ENCODE results near the gene OR13C5.
"Not testable (repeated sequence)": the region's sequence is repeated elsewhere in the genome, so short reads cannot be mapped to it uniquely, and the experiment has no call there.

- not testable (repeated sequence) for TF ChIP-seq POLR2A (IDR thresholded peaks at IDR 0.05; ENCODE audit: borderline replicate concordance, extremely low read depth, insufficient read depth, insufficient read length); YY1 (IDR thresholded peaks at IDR 0.05; ENCODE audit: extremely low read depth, insufficient replicate concordance, low read depth, low read length); CTCF (IDR thresholded peaks at IDR 0.05 in 2 of 3, conservative IDR thresholded peaks at IDR 0.05 in 1 of 3; ENCODE audit: borderline replicate concordance in 1 of 3, insufficient read depth in 1 of 3, low read depth in 2 of 3, low read length in 2 of 3); EZH2 (IDR thresholded peaks at IDR 0.05); RAD21 (IDR thresholded peaks at IDR 0.05; ENCODE audit: low read depth); EZH2phosphoT487 (IDR thresholded peaks at IDR 0.05; ENCODE audit: borderline replicate concordance); JUND (IDR thresholded peaks at IDR 0.05); ATF3 (IDR thresholded peaks at IDR 0.05); ZFX (IDR thresholded peaks at IDR 0.05)
Observed at GRCh38 chr9:104599313-104599712, at the start of gene OR13C5.
